WTC11 (cell line): ENCODE measurements around the gene PDE1A. TPM values are rescaled to one million over a fixed set of nuclear protein-coding genes. Genes with fewer than 3 reads are reported as not detected.

Experiments
- ATAC-seq: fragments of 200-7000 bp; cut with Tn5 transposase; 2 replicates; pipeline ENCODE4 v1.10.0; 2021; ENCODE audit warnings: mild to moderate bottlenecking, moderate library complexity
- CTCF ChIA-PET: fragments of 300-600 bp; sonication (Branson Sonifier 250); formaldehyde crosslinking; loops from one replicate; lab custom pipeline; 2021; ENCODE audit warnings: antibody characterized with exemption; lab: Charles Lee
- POLR2A ChIA-PET: fragments of 350-600 bp; sonication (Branson Sonifier 250); formaldehyde crosslinking; loops from one replicate; lab custom pipeline; 2021; ENCODE audit warnings: antibody characterized with exemption; lab: Charles Lee
- DNase-seq: peaks from one replicate; pipeline ENCODE4 v3.0.0; 2021; ENCODE audit warnings: low spot score
- H3K27ac Mint-ChIP-seq: 2 replicates; pipeline ENCODE4 v1.8.0; 2021; ENCODE audit warnings: mixed read lengths
- H3K27me3 Mint-ChIP-seq: 2 replicates; pipeline ENCODE4 v1.8.0; 2021; ENCODE audit warnings: low read depth, mild to moderate bottlenecking, moderate library complexity, mixed read lengths
- H3K36me3 Mint-ChIP-seq: 2 replicates; pipeline ENCODE4 v1.8.0; 2021; ENCODE audit warnings: mixed read lengths
- H3K4me1 Mint-ChIP-seq: 2 replicates; pipeline ENCODE4 v1.8.0; 2022; ENCODE audit warnings: mixed read lengths
- H3K4me3 Mint-ChIP-seq: 2 replicates; pipeline ENCODE4 v1.8.0; 2021; ENCODE audit warnings: mild to moderate bottlenecking, moderate library complexity, mixed read lengths
- H3K9me3 Mint-ChIP-seq: 2 replicates; pipeline ENCODE4 v1.8.0; 2021; ENCODE audit warnings: mixed read lengths
- AFF4 ChIP-seq: sonication (generic); formaldehyde crosslinking; IDR thresholded peaks from 2 replicates; pipeline ENCODE4 v1.8.1; 2023; ENCODE audit warnings: mild to moderate bottlenecking, missing genetic modification reagents, borderline replicate concordance
- ATF1 ChIP-seq: sonication (generic); formaldehyde crosslinking; IDR thresholded peaks from 2 replicates; pipeline ENCODE4 v1.8.1; 2023; ENCODE audit warnings: mild to moderate bottlenecking, moderate library complexity, missing genetic modification reagents
- ATF2 ChIP-seq: sonication (generic); formaldehyde crosslinking; IDR thresholded peaks from 2 replicates; pipeline ENCODE4 v1.8.1; 2022; ENCODE audit warnings: low read depth, missing genetic modification reagents, borderline replicate concordance
- ATF3 ChIP-seq: sonication (generic); formaldehyde crosslinking; conservative IDR thresholded peaks from 2 replicates; pipeline ENCODE4 v1.8.1; 2022; ENCODE audit warnings: mild to moderate bottlenecking, missing genetic modification reagents
- CREB1 ChIP-seq: sonication (generic); formaldehyde crosslinking; IDR thresholded peaks from 2 replicates; pipeline ENCODE4 v1.8.0; 2023; ENCODE audit warnings: mild to moderate bottlenecking, missing genetic modification reagents
- E2F4 ChIP-seq: sonication (generic); formaldehyde crosslinking; IDR thresholded peaks from 2 replicates; pipeline ENCODE4 v1.8.1; 2022; ENCODE audit warnings: low read depth, mild to moderate bottlenecking, moderate library complexity, missing genetic modification reagents, borderline replicate concordance
- ESRRA ChIP-seq: sonication (generic); formaldehyde crosslinking; IDR thresholded peaks from 2 replicates; pipeline ENCODE4 v1.8.1; 2022; ENCODE audit warnings: mild to moderate bottlenecking, missing genetic modification reagents, borderline replicate concordance
- ETV6 ChIP-seq: sonication (generic); formaldehyde crosslinking; IDR thresholded peaks from 2 replicates; pipeline ENCODE4 v1.8.1; 2022; ENCODE audit warnings: mild to moderate bottlenecking, missing genetic modification reagents
- FOXP1 ChIP-seq: sonication (generic); formaldehyde crosslinking; IDR thresholded peaks from 2 replicates; pipeline ENCODE4 v1.8.0; 2022; ENCODE audit warnings: missing genetic modification reagents, mild to moderate bottlenecking, moderate library complexity, borderline replicate concordance
- FOXP4 ChIP-seq: sonication (generic); formaldehyde crosslinking; IDR thresholded peaks from 2 replicates; pipeline ENCODE4 v1.8.0; 2022; ENCODE audit warnings: mild to moderate bottlenecking, missing genetic modification reagents
- IRF2 ChIP-seq: sonication (generic); formaldehyde crosslinking; IDR thresholded peaks from 2 replicates; pipeline ENCODE4 v1.8.0; 2022; ENCODE audit warnings: low read depth, missing genetic modification reagents, borderline replicate concordance
- MXD4 ChIP-seq: fragments of 250-450 bp; sonication (Bioruptor Pico); IDR thresholded peaks from 2 replicates; pipeline ENCODE4 v1.8.0; 2021; ENCODE audit warnings: mild to moderate bottlenecking, moderate library complexity, borderline replicate concordance
- NR1H2 ChIP-seq: sonication (generic); formaldehyde crosslinking; IDR thresholded peaks from 2 replicates; pipeline ENCODE4 v1.9.0; 2021; ENCODE audit warnings: mild to moderate bottlenecking, moderate library complexity, missing genetic modification reagents
- PRRX2 ChIP-seq: fragments of 250-450 bp; sonication (Bioruptor Pico); IDR thresholded peaks from 2 replicates; pipeline ENCODE4 v1.8.0; 2021; ENCODE audit warnings: mild to moderate bottlenecking
- RORB ChIP-seq: fragments of 250-450 bp; sonication (Bioruptor Pico); IDR thresholded peaks from 2 replicates; pipeline ENCODE4 v1.9.0; 2021; ENCODE audit warnings: mild to moderate bottlenecking
- SOX15 ChIP-seq: fragments of 250-450 bp; sonication (Bioruptor Pico); IDR thresholded peaks from 2 replicates; pipeline ENCODE4 v1.9.0; 2021; ENCODE audit warnings: mild to moderate bottlenecking
- SP1 ChIP-seq: sonication (generic); formaldehyde crosslinking; conservative IDR thresholded peaks from 2 replicates; pipeline ENCODE4 v1.8.1; 2022; ENCODE audit warnings: missing genetic modification reagents
- USF2 ChIP-seq: sonication (generic); formaldehyde crosslinking; IDR thresholded peaks from 2 replicates; pipeline ENCODE4 v1.8.1; 2023; ENCODE audit warnings: mild to moderate bottlenecking, missing genetic modification reagents, moderate library complexity
- ZBTB43 ChIP-seq: sonication (generic); formaldehyde crosslinking; IDR thresholded peaks from 2 replicates; pipeline ENCODE4 v1.8.1; 2023; ENCODE audit warnings: mild to moderate bottlenecking, missing genetic modification reagents
- ZMAT4 ChIP-seq: fragments of 250-450 bp; sonication (Bioruptor Pico); IDR thresholded peaks from 2 replicates; pipeline ENCODE4 v1.9.0; 2021; ENCODE audit warnings: mild to moderate bottlenecking
- ZNF263 ChIP-seq: sonication (generic); formaldehyde crosslinking; IDR thresholded peaks from 2 replicates; pipeline ENCODE4 v1.8.1; 2022; ENCODE audit warnings: low read depth, mild to moderate bottlenecking, moderate library complexity, missing genetic modification reagents
- ZNF317 ChIP-seq: sonication (generic); formaldehyde crosslinking; IDR thresholded peaks from 2 replicates; pipeline ENCODE4 v1.8.1; 2023; ENCODE audit warnings: low read depth, mild to moderate bottlenecking, moderate library complexity, missing genetic modification reagents, borderline replicate concordance
- ZNF671 ChIP-seq: fragments of 250-450 bp; sonication (Bioruptor Pico); IDR thresholded peaks from 2 replicates; pipeline ENCODE4 v1.8.0; 2021; ENCODE audit warnings: mild to moderate bottlenecking
- total RNA-seq: library from RNA; stranded (reverse); gene quantifications from 3 replicates; pipeline ENCODE4 v1.2.3, GENCODE V29; 2021

PDE1A gene
- total RNA-seq, 1 experiment from 2014 or later = not detected

GRCh38 chr2:182351427-182351826 lies 75.4 kb downstream of the PDE1A start (continued):
- TF ChIP-seq ZMAT4 (CRISPR knock-in tag) (no peak), ATF2 (CRISPR knock-in tag) (no peak), ZNF671 (CRISPR knock-in tag) (no peak), ATF3 (CRISPR knock-in tag) (no peak), SP1 (CRISPR knock-in tag) (no peak), ZBTB43 (CRISPR knock-in tag) (no peak), ETV6 (CRISPR knock-in tag) (no peak), SOX15 (no peak), FOXP1 (CRISPR knock-in tag) (no peak), ATF1 (CRISPR knock-in tag) (no peak)
- TF ChIP-seq, all 79 proteins: peak for 0

- no peak overlapping the region for H3K4me3 Mint-ChIP-seq
- ATAC-seq (no peak), DNase-seq (no peak)
- H3K9me3 Mint-ChIP-seq = no peaks in the 10 kb centered on the region
- no peaks in the 10 kb centered on the region for H3K36me3 Mint-ChIP-seq
- ChIA-PET CTCF (no interaction called here), POLR2A (no interaction called here)
- TF ChIP-seq PRRX2 (CRISPR knock-in tag) (no peak), ZNF317 (CRISPR knock-in tag) (no peak), ZNF263 (CRISPR knock-in tag) (no peak), MXD4 (CRISPR knock-in tag) (no peak), ESRRA (no peak), USF2 (no peak), NR1H2 (no peak)
- H3K27ac Mint-ChIP-seq = no peak overlapping the region
- H3K4me1 Mint-ChIP-seq = no peaks in the 10 kb centered on the region
- no peaks in the 10 kb centered on the region for H3K27me3 Mint-ChIP-seq
Measured at GRCh38 chr2:182349268-182349667, 77.6 kb downstream of the PDE1A start.

- no peaks in the 10 kb centered on the region for H3K27me3 Mint-ChIP-seq
- POLR2A ChIA-PET = no interaction called here
- H3K36me3 Mint-ChIP-seq = no peaks in the 10 kb centered on the region
- ATAC-seq (peak; percentile 44; the same call in 1 of the 2 replicates), DNase-seq (no peak)
- H3K27ac Mint-ChIP-seq = no peak overlapping the region
- CTCF ChIA-PET = no interaction called here
- H3K4me1 Mint-ChIP-seq = no peaks in the 10 kb centered on the region
- H3K9me3 Mint-ChIP-seq = no peaks in the 10 kb centered on the region
- H3K4me3 Mint-ChIP-seq = no peak overlapping the region
- TF ChIP-seq IRF2 (no peak), RORB (CRISPR knock-in tag) (no peak), E2F4 (CRISPR knock-in tag) (no peak), CREB1 (CRISPR knock-in tag) (no peak), AFF4 (CRISPR knock-in tag) (no peak), SOX15 (no peak), ATF3 (CRISPR knock-in tag) (no peak), FOXP4 (no peak)
Measured at GRCh38 chr2:182345384-182345783, 81.5 kb downstream of the PDE1A start.
